HG03039 (cell line): ENCODE measurements around the gene FILIP1L.
A peak's percentile ranks its signal among the peaks of the same experiment; 100 is the strongest.

Source experiments
- ATAC-seq: cut with Tn5 transposase; IDR thresholded peaks from one replicate; pipeline ENCODE4 v1.9.1; 2021; ENCODE audit warnings: mild to moderate bottlenecking, moderate library complexity; ENCODE audit not compliant: unreplicated experiment

The FILIP1L gene

GRCh38 chr3:100045696-100046095 is 68.6 kb downstream of the FILIP1L start:
- no peak for ATAC-seq

GRCh38 chr3:100044369-100044768 is 69.9 kb downstream of the FILIP1L start:
- peak; percentile 69 for ATAC-seq

DNA sequence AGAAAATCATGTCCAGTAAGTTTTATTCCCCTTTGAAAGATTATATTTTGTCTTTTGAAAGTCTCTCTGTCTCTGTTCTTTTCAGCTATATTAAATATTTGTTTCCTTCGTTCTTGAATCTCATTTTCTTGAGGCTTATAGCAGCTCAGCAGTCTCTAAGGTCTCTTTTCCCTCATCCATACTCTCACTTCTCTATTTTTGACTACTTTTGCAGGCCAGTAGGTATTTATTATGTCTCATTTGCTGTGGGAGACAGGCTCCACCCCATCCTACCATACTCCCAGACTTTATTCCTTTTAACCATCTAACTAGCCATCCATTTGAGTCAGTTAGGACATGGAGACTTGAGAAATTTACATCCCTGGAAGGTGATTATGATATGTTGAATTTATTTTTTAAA is 71.0 kb downstream of the FILIP1L start:
- no peak for ATAC-seq

GRCh38 chr3:100042166-100042981 is 71.9 kb downstream of the FILIP1L start:
- ATAC-seq, result no peak

DNA sequence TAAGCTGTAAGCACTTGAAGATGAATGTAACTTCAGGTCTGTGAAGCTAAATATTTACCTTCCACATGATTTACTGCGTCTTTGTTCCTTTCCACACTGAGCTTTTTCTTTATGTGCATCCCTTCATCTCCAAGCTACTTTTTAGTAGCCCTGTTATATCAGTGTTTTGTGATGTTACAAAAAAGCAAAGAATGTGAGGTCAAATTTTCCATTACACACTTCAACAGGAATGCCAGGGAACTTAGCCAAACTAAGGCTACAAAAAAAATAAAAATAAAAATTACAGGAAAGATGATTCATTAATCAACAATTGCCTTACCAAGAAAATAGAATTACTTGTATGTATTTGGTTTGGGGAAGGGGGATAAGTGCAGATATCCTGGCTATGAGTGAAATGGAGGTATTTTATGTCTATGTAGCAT is 73.0 kb downstream of the FILIP1L start:
- no peak for ATAC-seq

- ATAC-seq, result no peak
These were observed 73.7 kb downstream of the FILIP1L start for GRCh38 chr3:100040451-100041225.

DNA sequence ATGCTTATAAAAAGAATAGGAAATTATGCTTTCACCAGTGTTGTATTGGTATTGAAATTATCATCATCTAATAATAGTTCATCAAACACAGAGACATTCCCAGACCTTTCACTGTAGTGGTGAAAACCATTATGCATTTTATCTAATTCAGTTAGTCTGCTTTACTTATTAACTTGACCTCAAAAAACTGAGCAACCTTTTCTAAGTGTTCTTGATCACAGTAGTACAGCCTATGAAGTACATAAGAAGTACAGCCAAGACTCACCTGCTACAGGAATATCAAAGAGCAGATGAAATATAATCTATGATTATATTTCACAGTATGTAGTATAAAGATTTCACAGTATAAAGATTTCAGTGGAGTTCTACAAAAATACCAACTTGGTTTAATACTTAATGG is 75.2 kb downstream of the FILIP1L start:
- no peak for ATAC-seq

- no peak for ATAC-seq
These were observed 80.3 kb downstream of the FILIP1L start for GRCh38 chr3:100033903-100034471.

DNA sequence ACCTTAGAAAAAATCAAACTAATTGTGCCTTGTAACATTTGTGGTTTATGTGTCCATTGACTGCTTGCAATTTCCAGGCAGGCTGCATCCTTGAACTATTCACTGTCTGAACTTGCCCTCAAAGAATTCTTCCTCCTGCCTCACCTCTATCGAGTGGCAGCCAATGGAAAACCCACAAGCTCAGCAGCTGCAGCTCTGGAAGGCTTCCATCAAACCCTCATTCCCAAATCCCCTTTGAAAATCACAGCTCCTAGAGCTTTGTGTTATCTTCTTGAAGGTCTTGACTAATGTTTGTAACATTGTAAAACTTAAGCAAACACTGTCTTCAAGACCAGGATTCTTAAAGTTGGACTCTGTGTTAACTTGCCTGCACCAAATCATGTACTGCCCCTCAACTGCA is 81.1 kb downstream of the FILIP1L start:
- no peak for ATAC-seq

GRCh38 chr3:100032243-100032642 is 82.1 kb downstream of the FILIP1L start:
- no peak for ATAC-seq

DNA sequence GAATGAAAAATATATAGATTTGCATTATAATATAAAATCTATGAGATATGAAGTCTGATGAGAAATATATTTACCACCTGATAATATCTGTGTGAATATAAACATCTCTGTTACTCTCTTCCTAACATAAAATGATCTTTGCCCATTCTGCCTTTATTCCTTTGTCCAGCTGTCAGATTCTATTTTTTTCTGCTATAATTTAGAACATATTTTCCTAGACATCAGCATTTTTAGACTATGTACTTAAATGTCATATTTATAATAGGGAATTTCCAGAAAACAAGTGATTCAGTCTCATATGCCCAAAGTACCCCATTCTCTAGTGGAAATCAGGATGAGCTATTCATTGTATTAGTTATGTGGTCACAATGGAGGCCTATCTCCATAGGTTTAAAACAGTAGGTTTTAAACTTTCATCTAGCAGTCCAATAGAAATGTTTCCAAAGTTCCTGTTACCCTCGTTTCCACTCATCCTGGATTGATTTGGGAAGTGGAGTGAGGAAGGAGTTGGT is 83.3 kb downstream of the FILIP1L start:
- ATAC-seq, result no peak

DNA sequence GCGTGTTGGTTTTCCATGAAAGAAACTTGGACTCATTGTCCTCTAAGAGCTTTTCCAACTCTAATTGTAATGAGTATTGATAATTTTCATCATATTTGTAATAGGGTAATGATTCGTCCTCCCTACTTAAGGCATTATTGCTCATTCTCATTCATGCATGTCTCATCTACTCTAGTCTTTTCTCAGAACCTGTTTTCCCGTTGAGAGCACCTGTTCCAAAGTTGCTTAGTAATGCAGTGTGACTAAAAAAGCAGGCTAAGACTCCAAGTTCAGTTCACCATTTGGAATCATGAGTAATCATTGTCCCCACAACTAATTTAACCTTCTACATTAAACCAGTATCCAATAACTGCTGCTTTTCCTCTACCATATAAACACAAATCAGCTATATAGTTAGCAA is 84.0 kb downstream of the FILIP1L start:
- ATAC-seq, result no peak

GRCh38 chr3:100029689-100030088 is 84.6 kb downstream of the FILIP1L start:
- ATAC-seq, result peak; percentile 47

DNA sequence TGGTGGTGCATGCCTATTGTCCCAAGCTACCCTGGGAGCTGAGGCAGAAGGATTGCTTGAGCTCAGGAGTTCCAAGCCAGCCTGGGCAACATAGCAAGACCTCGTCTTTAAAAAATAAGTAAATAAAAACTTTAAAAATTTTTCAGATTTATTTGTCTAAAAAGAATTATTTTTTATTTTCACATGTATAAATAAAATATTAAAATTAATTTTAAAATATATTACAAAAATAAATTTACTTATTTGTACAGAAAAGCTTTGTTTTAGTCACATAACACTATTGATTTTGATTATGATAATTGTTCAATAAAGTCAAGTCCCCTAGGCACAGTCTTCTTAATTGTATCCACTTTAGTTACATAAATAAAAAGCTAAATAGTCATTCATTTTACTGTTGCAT is 85.2 kb downstream of the FILIP1L start:
- no peak for ATAC-seq

DNA sequence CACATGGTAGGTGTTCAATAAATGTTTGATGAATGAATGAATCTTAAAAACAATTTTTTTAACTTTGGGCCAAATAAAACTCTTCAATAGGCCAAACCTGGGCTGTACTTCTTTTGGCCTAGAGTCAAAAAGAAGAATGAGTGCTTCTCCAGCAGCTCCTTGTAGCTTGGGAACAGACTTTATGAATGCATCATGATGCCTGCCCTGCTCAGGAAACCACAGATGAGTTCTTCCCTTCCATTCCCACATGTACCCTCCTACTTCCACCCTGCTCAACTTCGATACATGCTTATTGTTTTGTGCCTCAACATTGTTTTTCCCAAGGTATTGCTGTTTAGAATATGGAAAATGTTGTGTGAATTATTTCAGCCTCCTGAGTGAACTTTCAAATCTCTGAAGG is 87.0 kb downstream of the FILIP1L start:
- ATAC-seq, result no peak

- no peak for ATAC-seq
These were observed 89.6 kb downstream of the FILIP1L start for GRCh38 chr3:100024520-100025303.

DNA sequence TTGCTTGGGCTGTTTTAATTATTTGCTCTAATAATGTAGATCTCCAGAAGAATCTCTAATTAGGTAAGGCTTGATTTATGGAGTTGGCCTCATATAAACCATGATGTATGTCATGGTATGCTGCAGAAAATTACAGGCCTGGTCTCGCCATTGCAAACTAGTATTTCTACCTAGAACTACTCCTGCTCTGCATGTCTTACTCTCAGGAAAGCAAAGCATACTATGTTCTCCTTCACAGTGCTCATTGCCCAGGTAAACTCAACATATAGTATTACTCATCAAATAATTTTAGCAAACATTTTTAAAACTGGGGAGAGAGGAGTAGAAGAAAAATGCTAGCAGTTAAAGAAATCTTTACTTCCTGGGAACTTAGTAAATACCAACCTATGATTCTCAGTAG is 90.7 kb downstream of the FILIP1L start:
- no peak for ATAC-seq

- no peak for ATAC-seq
These were observed 91.2 kb downstream of the FILIP1L start for GRCh38 chr3:100023150-100023549.

DNA sequence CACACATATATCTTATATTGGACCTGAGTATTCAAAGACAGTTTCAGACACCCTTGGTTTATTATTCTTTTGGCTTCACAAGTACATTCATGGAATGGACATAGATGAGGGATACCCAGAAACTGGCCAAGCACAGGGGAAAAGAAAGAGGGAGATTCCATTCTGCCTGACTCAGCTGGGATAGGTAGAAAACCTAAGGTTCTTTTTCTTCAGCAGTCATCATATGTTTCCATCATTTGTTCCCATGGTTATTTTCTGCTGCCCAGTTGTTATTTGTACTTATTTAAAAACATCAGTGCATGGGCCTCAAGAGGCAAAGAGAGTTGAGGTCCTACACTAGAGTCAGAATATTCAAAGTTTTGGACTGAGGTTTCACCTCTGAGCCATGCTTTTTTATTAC is 91.8 kb downstream of the FILIP1L start:
- no peak for ATAC-seq

- ATAC-seq, result no peak
These were observed 93.2 kb downstream of the FILIP1L start for GRCh38 chr3:100020876-100021644.
